GM19240 (cell line): ENCODE data around the gene SIX5.
A peak's percentile ranks its signal among the peaks of the same experiment; 100 is the strongest.

Source experiments
- DNase-seq: peaks from one replicate; pipeline ENCODE4 v3.0.0; 2011; ENCODE audit warnings: low spot score; ENCODE audit not compliant: insufficient read length

SIX5 gene

GRCh38 chr19:45793178-45793564, 24.1 kb upstream of the SIX5 start:
- no peak for DNase-seq

- peak; percentile 94 for DNase-seq
Measured at GRCh38 chr19:45792470-45793177, 23.6 kb upstream of the SIX5 start, which contains the start of gene DMWD. Gene DMWD (minus strand): TSS chr19:45792845. CDS start chr19:45792756, 89 bp downstream.

GRCh38 chr19:45791744-45792469, 22.9 kb upstream of the SIX5 start:
- DNase-seq, result no peak

GRCh38 chr19:45790942-45791341, 21.9 kb upstream of the SIX5 start:
- no peak for DNase-seq

GRCh38 chr19:45789035-45789786, 20.2 kb upstream of the SIX5 start:
- no peak for DNase-seq

GRCh38 chr19:45786533-45786894, 17.5 kb upstream of the SIX5 start:
- no peak for DNase-seq

GRCh38 chr19:45785781-45786532, 16.9 kb upstream of the SIX5 start:
- DNase-seq, result no peak

GRCh38 chr19:45785097-45785496, 16.0 kb upstream of the SIX5 start:
- DNase-seq, result no peak

GRCh38 chr19:45784096-45784495, 15.0 kb upstream of the SIX5 start:
- no peak for DNase-seq

- DNase-seq, result no peak
Measured at GRCh38 chr19:45782820-45783785, 14.1 kb upstream of the SIX5 start.

GRCh38 chr19:45782162-45782691, 13.2 kb upstream of the SIX5 start, which contains the start of gene DMPK:
Gene DMPK (minus strand): TSS chr19:45782490. CDS start chr19:45782352, 138 bp downstream.
- no peak for DNase-seq

GRCh38 chr19:45781214-45782161, 12.4 kb upstream of the SIX5 start:
- no peak for DNase-seq

GRCh38 chr19:45780448-45781213, 11.6 kb upstream of the SIX5 start:
- no peak for DNase-seq

GRCh38 chr19:45780146-45780447, 11.0 kb upstream of the SIX5 start:
- DNase-seq, result no peak

GRCh38 chr19:45779231-45780145, 10.4 kb upstream of the SIX5 start:
- DNase-seq, result peak; percentile 92

GRCh38 chr19:45778010-45778661, 9.1 kb upstream of the SIX5 start:
- no peak for DNase-seq
